Tibial artery (tissue), 4 donors: ENCODE measurements around the gene EIF1AX.
A peak's percentile ranks its signal among the peaks of the same experiment; 100 is the strongest.
"Not testable (repeated sequence)": the region's sequence is repeated elsewhere in the genome, so short reads cannot be mapped to it uniquely, and the experiment has no call there.

ENCODE experiments used
- DNase-seq, 2 donors: peaks; one replicate each; pipeline ENCODE4 v3.0.0-alpha.2; 2019
- H3K27ac ChIP-seq, 2 donors: fragments of 200-600 bp; sonication (generic) in 1 of 2; 1 replicate in 1 of 2; 2 replicates in 1 of 2; pipeline ENCODE4 v1.5.1; 2018 to 2019; ENCODE audit warnings: mild to moderate bottlenecking in 1 of 2
- H3K27me3 ChIP-seq, 2 donors: fragments of 200-600 bp; sonication (generic) in 1 of 2; one replicate each; pipeline versions ENCODE4 v1.5.1 to v1.6.0; 2016 to 2019
- H3K36me3 ChIP-seq, 3 donors: fragments of 200-600 bp; sonication (generic) in 2 of 3; one replicate each; pipeline ENCODE4 v1.5.1; 2016 to 2019; ENCODE audit warnings: mild to moderate bottlenecking in 2 of 3
- H3K4me1 ChIP-seq, 4 donors: fragments of 200-600 bp; sonication (generic) in 2 of 4; 1 replicate in 3 of 4; 2 replicates in 1 of 4; pipeline ENCODE4 v1.5.1; 2016 to 2019
- H3K4me3 ChIP-seq, 2 donors: fragments of 200-600 bp; sonication (generic) in 1 of 2; 1 replicate in 1 of 2; 2 replicates in 1 of 2; pipeline ENCODE4 v1.5.1; 2018 to 2019; ENCODE audit warnings: mild to moderate bottlenecking in 2 of 2
- H3K9me3 ChIP-seq, 3 donors: fragments of 200-600 bp; sonication (generic) in 1 of 3; one replicate each; pipeline ENCODE4 v1.5.1; 2016 to 2019
- intact Hi-C: fragments of 100-400 bp; cut with DNase I; formaldehyde crosslinking; loops from one replicate; pipeline ENCODE4 v1.15.0; 2023; ENCODE audit warnings: low total_unique reads
- TF ChIP-seq, protein P1 (sequence below), 2 experiments: fragments of 200-600 bp in 1 of 2; fragments of 450-650 bp in 1 of 2; IDR thresholded peaks; one replicate each; pipeline ENCODE4 v1.5.1; 2017 to 2019; ENCODE audit warnings: antibody characterized with exemption in 2 of 2, mild to moderate bottlenecking in 1 of 2, moderate library complexity in 1 of 2

EIF1AX gene

DNA sequence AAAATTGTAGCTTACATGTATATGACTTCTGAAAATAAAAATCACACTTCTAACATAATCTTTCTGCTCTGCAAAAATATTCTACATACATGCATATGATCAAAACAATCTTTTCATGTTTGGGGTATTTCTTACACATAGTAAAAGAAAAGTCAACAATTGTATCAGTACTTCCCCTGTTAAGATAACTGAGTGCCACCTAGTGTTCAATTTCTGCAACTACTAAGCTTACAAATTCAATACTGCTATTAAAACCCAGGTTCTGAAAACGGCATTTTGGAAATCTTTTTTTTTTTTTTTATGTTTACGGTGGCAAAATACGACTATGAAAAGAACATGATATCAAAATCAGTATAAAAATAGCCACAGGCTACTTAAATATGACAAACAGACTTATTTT lies 14.2 kb downstream of the EIF1AX start:
- H3K4me1 ChIP-seq, H3K27ac ChIP-seq, intact Hi-C loops, H3K4me3 ChIP-seq, H3K27me3 ChIP-seq, H3K9me3 ChIP-seq, DNase-seq: not testable (repeated sequence)
- H3K36me3 ChIP-seq, result peaks cover 0 to 56% (median 40%) of the 10 kb centered on the region in 3 donors
- TF ChIP-seq, protein P1, sequence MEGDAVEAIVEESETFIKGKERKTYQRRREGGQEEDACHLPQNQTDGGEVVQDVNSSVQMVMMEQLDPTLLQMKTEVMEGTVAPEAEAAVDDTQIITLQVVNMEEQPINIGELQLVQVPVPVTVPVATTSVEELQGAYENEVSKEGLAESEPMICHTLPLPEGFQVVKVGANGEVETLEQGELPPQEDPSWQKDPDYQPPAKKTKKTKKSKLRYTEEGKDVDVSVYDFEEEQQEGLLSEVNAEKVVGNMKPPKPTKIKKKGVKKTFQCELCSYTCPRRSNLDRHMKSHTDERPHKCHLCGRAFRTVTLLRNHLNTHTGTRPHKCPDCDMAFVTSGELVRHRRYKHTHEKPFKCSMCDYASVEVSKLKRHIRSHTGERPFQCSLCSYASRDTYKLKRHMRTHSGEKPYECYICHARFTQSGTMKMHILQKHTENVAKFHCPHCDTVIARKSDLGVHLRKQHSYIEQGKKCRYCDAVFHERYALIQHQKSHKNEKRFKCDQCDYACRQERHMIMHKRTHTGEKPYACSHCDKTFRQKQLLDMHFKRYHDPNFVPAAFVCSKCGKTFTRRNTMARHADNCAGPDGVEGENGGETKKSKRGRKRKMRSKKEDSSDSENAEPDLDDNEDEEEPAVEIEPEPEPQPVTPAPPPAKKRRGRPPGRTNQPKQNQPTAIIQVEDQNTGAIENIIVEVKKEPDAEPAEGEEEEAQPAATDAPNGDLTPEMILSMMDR (IDR thresholded peaks at IDR 0.05), result peak in 1 of 2 experiments; percentile 17

DNA sequence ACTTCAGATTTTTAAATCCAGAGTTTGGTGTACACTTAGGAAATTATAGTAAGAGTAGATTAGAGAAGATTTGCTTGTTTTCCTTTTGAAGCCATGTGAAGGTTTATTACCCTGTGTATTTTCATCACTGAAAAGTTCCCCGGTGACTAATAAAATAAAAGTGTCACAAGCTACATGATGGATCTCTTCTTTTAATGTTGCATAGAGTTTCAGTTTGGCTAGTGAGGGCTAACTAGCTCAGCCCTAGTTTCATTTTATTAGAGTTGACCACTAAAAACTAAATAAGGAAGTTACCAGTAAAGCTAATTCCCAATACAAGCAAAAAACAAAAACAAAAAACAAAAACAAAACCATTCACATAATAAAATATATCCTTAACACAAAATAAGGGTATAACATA lies 14.8 kb downstream of the EIF1AX start:
- H3K27ac ChIP-seq, H3K4me1 ChIP-seq, DNase-seq, intact Hi-C loops, H3K27me3 ChIP-seq, H3K9me3 ChIP-seq, H3K4me3 ChIP-seq: not testable (repeated sequence)
- peaks cover 0 to 50% (median 34%) of the 10 kb centered on the region in 3 donors for H3K36me3 ChIP-seq

DNA sequence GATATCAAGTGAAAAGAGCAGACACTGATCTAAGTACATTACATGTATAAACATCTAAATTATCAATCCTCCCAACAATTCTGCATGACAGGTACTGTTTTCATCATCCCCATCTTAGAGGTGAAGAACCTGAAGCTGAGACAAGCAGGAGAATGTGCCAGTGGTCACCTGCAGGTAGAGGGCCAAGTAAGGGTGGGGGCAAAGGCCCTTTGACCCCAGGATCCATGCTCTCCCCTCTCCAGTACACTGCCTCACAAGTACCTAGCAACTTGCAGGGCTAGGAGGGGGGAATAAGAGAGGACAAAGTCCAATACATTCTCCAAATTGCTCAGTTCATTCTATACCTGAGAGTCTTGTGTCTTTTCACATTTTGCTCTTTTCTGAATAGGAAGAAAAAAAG lies 16.7 kb downstream of the EIF1AX start:
- Histone ChIP-seq H3K27me3 (no peaks in the 10 kb centered on the region), H3K36me3 (peaks cover 0 to 33% (median 18%) of the 10 kb centered on the region in 3 donors), H3K4me3 (no peak overlapping the region), H3K9me3 (no peaks in the 10 kb centered on the region), H3K27ac (no peak overlapping the region), H3K4me1 (no peaks in the 10 kb centered on the region)
- TF ChIP-seq, protein P1 (IDR thresholded peaks at IDR 0.05), result no peak
- DNase-seq, result no peak
- intact Hi-C loops, result no loop called here

DNA sequence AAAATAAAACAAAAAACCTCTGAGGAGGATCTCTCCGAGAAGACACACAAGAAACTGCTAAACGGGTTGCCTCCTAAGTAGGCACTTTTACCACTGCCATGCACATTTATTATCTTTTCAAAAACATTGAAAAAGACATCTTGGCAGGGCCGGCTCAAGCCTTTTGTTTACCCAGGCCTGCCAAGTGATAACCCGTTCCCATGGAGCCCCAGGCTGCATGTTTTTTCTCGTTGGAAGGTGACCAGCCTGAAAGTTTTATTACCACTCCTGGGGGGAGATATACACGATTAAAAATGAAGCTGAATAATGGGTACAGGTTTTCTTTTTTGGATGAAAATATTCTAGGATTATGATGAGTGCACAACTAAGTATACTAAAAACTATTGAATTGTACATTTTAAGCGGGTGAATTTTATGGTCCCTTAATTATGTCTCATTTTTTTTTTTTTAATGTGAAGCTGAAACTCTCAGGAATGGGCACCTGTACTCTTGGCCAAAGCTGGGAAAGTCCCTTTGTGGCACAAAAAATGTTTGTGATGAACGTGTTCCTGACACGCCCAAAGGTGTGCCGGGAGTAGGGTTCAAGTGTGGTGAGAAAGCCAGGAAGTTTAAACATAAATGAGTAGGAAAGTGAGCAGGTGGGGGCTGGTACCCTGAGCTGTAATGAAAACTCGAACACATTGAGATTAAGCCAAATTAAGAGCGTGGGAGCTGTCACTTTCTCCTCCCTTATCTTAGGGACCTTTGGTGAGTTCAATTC lies 23.4 kb downstream of the EIF1AX start:
- H3K4me1 ChIP-seq, result peaks cover 0 to 14% (median 6%) of the 10 kb centered on the region in 4 donors
- H3K27ac ChIP-seq, result no peak overlapping the region
- peaks cover 0 to 17% of the 10 kb centered on the region in 2 donors for H3K27me3 ChIP-seq
- no peaks in the 10 kb centered on the region for H3K9me3 ChIP-seq
- DNase-seq, result no peak
- intact Hi-C loops, result loop anchor here (10.0 kb wide), 1 partner anchor 183 kb away; no protein-coding TSS in a partner anchor
- H3K4me3 ChIP-seq, result no peak overlapping the region
- TF ChIP-seq, protein P1 (IDR thresholded peaks at IDR 0.05), result no peak
- H3K36me3 ChIP-seq, result no peaks in the 10 kb centered on the region

DNA sequence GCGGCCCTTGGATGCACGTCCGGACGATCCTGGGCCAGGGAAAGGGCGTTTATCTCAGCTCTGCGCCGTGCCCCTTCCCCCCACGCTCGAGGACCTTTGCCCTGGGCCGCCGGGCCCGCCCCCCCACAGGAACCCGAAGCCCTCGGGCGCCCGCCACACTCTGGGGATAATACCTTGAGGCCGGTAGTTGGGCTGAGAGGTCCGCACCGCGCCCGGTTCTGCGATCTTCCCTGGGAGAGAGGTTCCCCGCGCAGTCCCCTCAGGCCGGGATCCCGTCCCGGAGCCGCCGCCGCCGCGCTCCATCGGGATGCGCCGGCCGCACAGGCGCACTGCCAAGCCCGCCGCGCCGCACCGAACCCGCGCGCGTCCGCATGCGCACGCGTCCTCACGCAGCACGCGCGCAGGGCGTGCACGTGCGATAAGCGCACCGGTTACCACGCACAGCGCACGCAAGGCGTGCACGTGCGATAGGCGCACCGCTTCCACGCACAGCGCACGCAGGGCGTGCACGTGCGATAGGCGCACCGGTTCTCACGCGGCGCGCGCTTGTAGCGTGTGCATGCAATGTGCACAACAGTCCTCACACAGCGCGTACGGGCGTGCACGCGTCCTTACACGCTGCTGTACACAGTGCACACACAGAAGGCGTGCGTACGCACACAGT lies 24.9 kb downstream of the EIF1AX start, which contains the start of gene MAP7D2:
Gene MAP7D2, minus strand, starts transcription at position 331 of the 664 bp plus-strand sequence. Its CDS starts 28 bp downstream, at position 303.
- TF ChIP-seq, protein P1 (IDR thresholded peaks at IDR 0.05), result no peak
- peaks cover 0 to 17% of the 10 kb centered on the region in 2 donors for H3K27me3 ChIP-seq
- H3K9me3 ChIP-seq, result no peaks in the 10 kb centered on the region
- intact Hi-C loops, result loop anchor here (10.0 kb wide), 1 partner anchor 182 kb away; no protein-coding TSS in a partner anchor
- no peaks in the 10 kb centered on the region for H3K36me3 ChIP-seq
- H3K27ac ChIP-seq, result no peak within 1 kb of the TSS
- H3K4me1 ChIP-seq, result peaks cover 0 to 14% (median 6%) of the 10 kb centered on the region in 4 donors
- DNase-seq, result no peak
- H3K4me3 ChIP-seq, result peak within 1 kb of the TSS in 1 of 2 donors; percentile 29
